K562 (cell line): ENCODE results near the gene SLC8A1. TPM values are rescaled to one million over a fixed set of nuclear protein-coding genes. Genes with fewer than 3 reads are reported as not detected.

Experiments used
- ATAC-seq: fragments of 200-7000 bp; cut with Tn5 transposase; 3 replicates; pipeline ENCODE4 v1.9.1; 2020; ENCODE audit warnings: moderate library complexity
- BruUV-seq: library from RNA; stranded (reverse); fragments of 400-500 nt; replicated peaks from 2 replicates; lab custom pipeline; 2021; lab: Mats Ljungman, UMichigan
- CTCF ChIA-PET: fragments of 300-600 bp; formaldehyde crosslinking; extraction: SDS; loops from one replicate; lab custom pipeline; 2021; ENCODE audit warnings: low intra/inter-chr PET ratio; lab: Yijun Ruan, JAX
- POLR2A ChIA-PET: fragments of 300-600, 350-650 bp; sonication (Branson Sonifier 250); formaldehyde crosslinking; extraction: SDS; loops from one replicate; lab custom pipeline; 2021; ENCODE audit warnings: antibody characterized with exemption, inconsistent platforms; lab: Yijun Ruan, JAX
- DNase-seq, 4 experiments: peaks; one replicate each; pipeline versions ENCODE4 v3.0.0 to v3.0.0-alpha.2; 2011 to 2018; ENCODE audit warnings: low spot score in 3 of 4, mixed read lengths in 3 of 4; ENCODE audit errors: extremely low read depth in 1 of 4
- FAIRE-seq: peaks from 2 replicates; lab custom pipeline; 2011; peaks lifted over from hg19 to GRCh38; lab: Jason Lieb, UNC
- H2AFZ ChIP-seq: 2 replicates; pipeline ENCODE4 v1.6.0; 2011; ENCODE audit warnings: low read depth, low read length, control low read depth, inconsistent platforms
- H3K27ac ChIP-seq: fragments of 200-600 bp; 3 replicates; pipeline ENCODE4 v1.8.0; 2011; ENCODE audit warnings: low read depth, mild to moderate bottlenecking, control low read depth, inconsistent platforms, low read length, moderate library complexity, mixed read lengths; ENCODE audit errors: extremely low read depth
- H3K27me3 ChIP-seq, 2 experiments: fragments of 300-600 bp in 1 of 2; 2 replicates in 1 of 2; 3 replicates in 1 of 2; pipeline versions ENCODE4 v1.6.0 to v1.8.0; 2011; ENCODE audit warnings: inconsistent platforms in 2 of 2, low read length in 2 of 2, mild to moderate bottlenecking in 1 of 2, mixed read lengths in 1 of 2, moderate library complexity in 1 of 2; ENCODE audit not compliant: control insufficient read depth in 2 of 2, insufficient read depth in 2 of 2
- H3K36me3 ChIP-seq: fragments of 300-600 bp; 3 replicates; pipeline ENCODE4 v1.8.0; 2011; ENCODE audit warnings: mild to moderate bottlenecking, low read length, inconsistent platforms; ENCODE audit not compliant: control insufficient read depth, insufficient read depth
- H3K4me1 ChIP-seq, 2 experiments: fragments of 200-600 bp in 1 of 2; replicated peaks in 1 of 2; 2 replicates in 1 of 2; 3 replicates in 1 of 2; pipeline versions ENCODE4 v1.5.1 to v1.8.0; 2011; ENCODE audit warnings: inconsistent platforms in 2 of 2, low read length in 2 of 2, mild to moderate bottlenecking in 1 of 2, mixed read lengths in 1 of 2, moderate library complexity in 1 of 2; ENCODE audit not compliant: control insufficient read depth in 2 of 2, insufficient read depth in 2 of 2
- H3K4me2 ChIP-seq: 2 replicates; pipeline ENCODE4 v1.6.1; 2011; ENCODE audit warnings: low read length, control low read depth, inconsistent platforms, mixed read lengths; ENCODE audit not compliant: insufficient read depth
- H3K4me3 ChIP-seq: fragments of 200-600 bp; sonication (generic), shearing (Covaris generic); 2 replicates; pipeline ENCODE4 v1.5.1; 2016; ENCODE audit warnings: control low read depth, inconsistent platforms
- H3K79me2 ChIP-seq: fragments of 200-600 bp; 3 replicates; pipeline ENCODE4 v1.8.0; 2011; ENCODE audit warnings: low read length, inconsistent platforms; ENCODE audit not compliant: control insufficient read depth, insufficient read depth
- H3K9ac ChIP-seq, 2 experiments: 2 replicates each; pipeline versions ENCODE4 v1.6.0 to v1.6.1; 2011; ENCODE audit warnings: low read depth in 2 of 2, low read length in 2 of 2, control low read depth in 1 of 2, inconsistent platforms in 1 of 2, mild to moderate bottlenecking in 1 of 2, mixed read lengths in 1 of 2; ENCODE audit not compliant: insufficient read depth in 1 of 2
- H3K9me1 ChIP-seq: one replicate; pipeline ENCODE4 v1.6.0; 2011; ENCODE audit warnings: inconsistent platforms, mild to moderate bottlenecking, low read length, moderate library complexity; ENCODE audit not compliant: control insufficient read depth, insufficient read depth
- H3K9me3 ChIP-seq: replicated peaks from 2 replicates; pipeline ENCODE4 v1.5.1; 2011; ENCODE audit warnings: low read depth, low read length, inconsistent platforms; ENCODE audit not compliant: control insufficient read depth, insufficient read depth
- H4K20me1 ChIP-seq: replicated peaks from 2 replicates; pipeline ENCODE4 v1.6.1; 2011; ENCODE audit warnings: low read length, inconsistent platforms, mixed read lengths; ENCODE audit not compliant: control insufficient read depth, insufficient read depth
- CBX5 ChIP-seq: IDR thresholded peaks from 2 replicates; pipeline ENCODE4 v1.6.1; 2014; ENCODE audit warnings: low read depth, borderline replicate concordance
- DNMT1 ChIP-seq: fragments of 450-650 bp; IDR thresholded peaks from 2 replicates; pipeline ENCODE4 v1.6.1; 2016; ENCODE audit warnings: antibody characterized with exemption, mild to moderate bottlenecking
- FOXA1 ChIP-seq: fragments of 450-650 bp; IDR thresholded peaks from 2 replicates; pipeline ENCODE4 v1.6.1; 2016; ENCODE audit warnings: mild to moderate bottlenecking, borderline replicate concordance
- KLF1 ChIP-seq: fragments of 450-650 bp; IDR thresholded peaks from 2 replicates; pipeline ENCODE4 v1.6.1; 2016; ENCODE audit warnings: missing genetic modification characterization, missing compliant biosample characterization
- PCBP1 ChIP-seq: fragments of 200-400 bp; formaldehyde crosslinking; IDR thresholded peaks from 2 replicates; pipeline ENCODE4 v1.6.1; 2018; ENCODE audit warnings: mild to moderate bottlenecking, low read depth, low read length; ENCODE audit not compliant: poor library complexity, severe bottlenecking
- RB1 ChIP-seq: fragments of 450-650 bp; IDR thresholded peaks from 2 replicates; pipeline ENCODE4 v1.6.1; 2017; ENCODE audit warnings: low read depth, mild to moderate bottlenecking
- RBFOX2 ChIP-seq: fragments of 200-400 bp; formaldehyde crosslinking; IDR thresholded peaks from 2 replicates; pipeline ENCODE4 v1.6.1; 2017; ENCODE audit warnings: low read depth, mild to moderate bottlenecking, low read length, moderate library complexity
- SPI1 ChIP-seq: IDR thresholded peaks from 2 replicates; pipeline ENCODE4 v1.6.1; 2011; ENCODE audit warnings: low read depth, low read length, control low read depth, borderline replicate concordance
- TAF7 ChIP-seq: fragments of 450-650 bp; IDR thresholded peaks from 2 replicates; pipeline ENCODE4 v1.6.1; 2016; ENCODE audit warnings: missing genetic modification characterization, missing compliant biosample characterization
- ZNF316 ChIP-seq: fragments of 450-650 bp; IDR thresholded peaks from 2 replicates; pipeline ENCODE4 v1.6.1; 2016
- WGBS: fragments of 100-300 bp; shearing (Covaris generic); methylation state at CpG from one replicate; pipeline ENCODE4 v1.1.6; 2016; ENCODE audit warnings: low coverage, mixed read lengths; ENCODE audit not compliant: insufficient coverage; ENCODE audit errors: missing lambda C conversion rate; 5-methylcytosine and 5-hydroxymethylcytosine counted together
- in situ Hi-C: fragments of 300-500 bp; cut with MboI; formaldehyde crosslinking; loops from 4 replicates; pipeline ENCODE4 v1.15.0; 2018; ENCODE audit warnings: inconsistent platforms, mixed read lengths
- intact Hi-C: fragments of 100-400 bp; cut with micrococcal nuclease; formaldehyde crosslinking; loops from 2 replicates; pipeline ENCODE4 v1.14.2; 2022
- polyA plus RNA-seq, 8 experiments: library from polyadenylated mRNA; depleted of rRNA in 4 of 8; stranded (reverse) in 5 of 8; unstranded in 3 of 8; fragments of >200 nt; fragmentation: Nextera tagmentation in 2 of 8; fragmentation: Illumina TruSeq in 1 of 8; extraction: Ambion mirVana in 2 of 8; extraction: Trizol in 1 of 8; gene quantifications; 2 replicates each; pipeline versions ENCODE4 v1.2.1 to v1.2.3, GENCODE V29; 2011 to 2014; ENCODE audit warnings: inconsistent platforms in 1 of 8, missing spikeins in 1 of 8
- total RNA-seq, 7 experiments: library from RNA; depleted of rRNA in 6 of 7; stranded (reverse); fragments of >200 nt in 6 of 7; fragmentation: Illumina TruSeq in 2 of 7; extraction: Trizol in 2 of 7; gene quantifications; 2 replicates each; pipeline versions ENCODE4 v1.2.1 to v1.2.3, GENCODE V29; 2011 to 2021; ENCODE audit warnings: low replicate concordance in 1 of 7
- TF ChIP-seq, protein P1 (sequence below), 2 experiments: fragments of 450-650 bp in 1 of 2; sonication (generic) in 1 of 2; formaldehyde crosslinking; conservative IDR thresholded peaks; 2 replicates each; pipeline versions ENCODE4 v1.4.0 to v1.8.1; 2020 to 2022; ENCODE audit warnings: mild to moderate bottlenecking in 1 of 2, missing genetic modification reagents in 1 of 2
- TF ChIP-seq, protein P2 (sequence below): fragments of 250-450 bp; sonication (Bioruptor Pico); IDR thresholded peaks from 2 replicates; pipeline ENCODE4 v1.8.0; 2022; ENCODE audit warnings: moderate library complexity, mild to moderate bottlenecking, inconsistent platforms
- TF ChIP-seq, protein P3 (sequence below), 3 experiments: fragments of 200-800 bp in 1 of 3; fragments of 250-450 bp in 1 of 3; fragments of 450-650 bp in 1 of 3; sonication (Bioruptor Pico) in 1 of 3; sonication (Bioruptor generic) in 1 of 3; formaldehyde crosslinking in 1 of 3; IDR thresholded peaks; 2 replicates each; pipeline versions ENCODE4 v1.6.1 to v1.8.0; 2016 to 2022; ENCODE audit warnings: mild to moderate bottlenecking in 2 of 3, missing genetic modification characterization in 2 of 3, missing compliant biosample characterization in 1 of 3, moderate library complexity in 1 of 3

SLC8A1 gene
- total and polyA plus RNA-seq, 9 of the 15 experiments (the other 6 are each of a cell fraction or from before 2014, with no cell fraction given), result not detected

DNA sequence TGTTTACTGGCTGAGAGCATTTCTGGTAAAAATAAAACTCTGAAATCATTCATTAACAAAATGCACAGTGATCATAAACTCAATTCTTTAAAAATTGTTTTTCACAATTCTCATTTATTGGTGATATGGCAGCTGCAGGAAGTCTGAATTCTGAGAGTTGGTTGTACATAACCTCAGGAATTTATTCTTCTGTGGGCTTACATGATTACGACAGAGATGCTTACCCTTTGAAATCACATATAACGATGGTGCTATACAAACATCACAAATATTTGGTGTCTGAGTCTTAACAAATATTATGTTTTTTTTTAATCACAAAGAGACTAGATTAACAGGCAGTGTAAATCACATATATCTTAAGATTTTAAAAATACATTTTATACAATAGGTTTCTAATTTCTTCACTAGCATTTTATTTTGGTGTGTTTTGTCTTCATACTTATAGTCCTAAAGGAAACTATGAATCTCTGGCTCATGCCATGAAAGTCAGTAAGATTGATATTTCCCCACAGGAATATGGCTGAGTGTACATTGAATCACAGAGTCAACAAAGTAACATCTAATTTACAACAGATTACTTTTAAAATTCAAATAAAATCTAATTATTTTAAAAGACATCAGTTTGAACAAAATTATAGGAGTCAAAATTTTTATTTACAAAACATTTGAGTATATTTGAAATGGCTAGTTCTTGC is 354.1 kb downstream of the SLC8A1 start:
- intact Hi-C loops, result no loop called here

More for the DNA sequence above, 354.1 kb downstream of the SLC8A1 start:
- CTCF ChIA-PET, result no interaction called here
- Histone ChIP-seq H3K36me3 (no peaks in the 10 kb centered on the region), H3K9me3 (no peaks in the 10 kb centered on the region), H3K4me1 (no peaks in the 10 kb centered on the region), H4K20me1 (no peaks in the 10 kb centered on the region), H3K27me3 (no peaks in the 10 kb centered on the region), H3K9ac (no peak overlapping the region), H3K27ac (no peak overlapping the region), H3K79me2 (no peaks in the 10 kb centered on the region), H3K9me1 (no peaks in the 10 kb centered on the region), H2AFZ (no peak overlapping the region), H3K4me2 (no peak overlapping the region), H3K4me3 (no peak overlapping the region)
- DNase-seq (no peak), ATAC-seq (no peak), FAIRE-seq (no peak)
- WGBS, result 0% methylated on average over 2 of the region's 2 CpGs
- POLR2A ChIA-PET, result no interaction called here
- in situ Hi-C loops, result no loop called here
- no TSS peak for BruUV-seq
- no peak for TF ChIP-seq RBFOX2
- TF ChIP-seq, protein P1, sequence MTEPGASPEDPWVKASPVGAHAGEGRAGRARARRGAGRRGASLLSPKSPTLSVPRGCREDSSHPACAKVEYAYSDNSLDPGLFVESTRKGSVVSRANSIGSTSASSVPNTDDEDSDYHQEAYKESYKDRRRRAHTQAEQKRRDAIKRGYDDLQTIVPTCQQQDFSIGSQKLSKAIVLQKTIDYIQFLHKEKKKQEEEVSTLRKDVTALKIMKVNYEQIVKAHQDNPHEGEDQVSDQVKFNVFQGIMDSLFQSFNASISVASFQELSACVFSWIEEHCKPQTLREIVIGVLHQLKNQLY (CRISPR knock-in tag; conservative IDR thresholded peaks at IDR 0.05), result no peak
- no peak for TF ChIP-seq FOXA1
- TF ChIP-seq, protein P2, sequence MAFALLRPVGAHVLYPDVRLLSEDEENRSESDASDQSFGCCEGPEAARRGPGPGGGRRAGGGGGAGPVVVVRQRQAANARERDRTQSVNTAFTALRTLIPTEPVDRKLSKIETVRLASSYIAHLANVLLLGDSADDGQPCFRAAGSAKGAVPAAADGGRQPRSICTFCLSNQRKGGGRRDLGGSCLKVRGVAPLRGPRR (CRISPR knock-in tag), result no peak
- TF ChIP-seq SPI1, result no peak
- no peak for TF ChIP-seq KLF1 (tag)
- no peak for TF ChIP-seq RB1
- TF ChIP-seq ZNF316, result no peak
- TF ChIP-seq DNMT1, result no peak
- TF ChIP-seq PCBP1, result no peak
- TF ChIP-seq, protein P3, sequence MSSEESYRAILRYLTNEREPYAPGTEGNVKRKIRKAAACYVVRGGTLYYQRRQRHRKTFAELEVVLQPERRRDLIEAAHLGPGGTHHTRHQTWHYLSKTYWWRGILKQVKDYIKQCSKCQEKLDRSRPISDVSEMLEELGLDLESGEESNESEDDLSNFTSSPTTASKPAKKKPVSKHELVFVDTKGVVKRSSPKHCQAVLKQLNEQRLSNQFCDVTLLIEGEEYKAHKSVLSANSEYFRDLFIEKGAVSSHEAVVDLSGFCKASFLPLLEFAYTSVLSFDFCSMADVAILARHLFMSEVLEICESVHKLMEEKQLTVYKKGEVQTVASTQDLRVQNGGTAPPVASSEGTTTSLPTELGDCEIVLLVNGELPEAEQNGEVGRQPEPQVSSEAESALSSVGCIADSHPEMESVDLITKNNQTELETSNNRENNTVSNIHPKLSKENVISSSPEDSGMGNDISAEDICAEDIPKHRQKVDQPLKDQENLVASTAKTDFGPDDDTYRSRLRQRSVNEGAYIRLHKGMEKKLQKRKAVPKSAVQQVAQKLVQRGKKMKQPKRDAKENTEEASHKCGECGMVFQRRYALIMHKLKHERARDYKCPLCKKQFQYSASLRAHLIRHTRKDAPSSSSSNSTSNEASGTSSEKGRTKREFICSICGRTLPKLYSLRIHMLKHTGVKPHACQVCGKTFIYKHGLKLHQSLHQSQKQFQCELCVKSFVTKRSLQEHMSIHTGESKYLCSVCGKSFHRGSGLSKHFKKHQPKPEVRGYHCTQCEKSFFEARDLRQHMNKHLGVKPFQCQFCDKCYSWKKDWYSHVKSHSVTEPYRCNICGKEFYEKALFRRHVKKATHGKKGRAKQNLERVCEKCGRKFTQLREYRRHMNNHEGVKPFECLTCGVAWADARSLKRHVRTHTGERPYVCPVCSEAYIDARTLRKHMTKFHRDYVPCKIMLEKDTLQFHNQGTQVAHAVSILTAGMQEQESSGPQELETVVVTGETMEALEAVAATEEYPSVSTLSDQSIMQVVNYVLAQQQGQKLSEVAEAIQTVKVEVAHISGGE (CRISPR knock-in tag; IDR thresholded peaks at IDR 0.05), result no peak
- TF ChIP-seq CBX5, result no peak
- TF ChIP-seq TAF7 (tag), result no peak
